AG04450 (cell line): ENCODE results near the gene SLC8A2. TPM values are rescaled to one million over a fixed set of nuclear protein-coding genes. Genes with fewer than 3 reads are reported as not detected.

ENCODE experiments used
- CTCF ChIA-PET: fragments of 300-600, 350-600 bp; formaldehyde crosslinking; extraction: SDS; loops from one replicate; lab custom pipeline; 2022; ENCODE audit warnings: antibody characterized with exemption, inconsistent platforms; lab: Charles Lee
- POLR2A ChIA-PET: fragments of 350-600 bp; formaldehyde crosslinking; extraction: SDS; loops from one replicate; lab custom pipeline; 2021; ENCODE audit warnings: antibody characterized with exemption, inconsistent platforms; lab: Yijun Ruan, JAX
- DNase-seq: peaks from one replicate; pipeline ENCODE4 v3.0.0-alpha.2; 2011; ENCODE audit warnings: low read depth, low spot score
- H3K27ac ChIP-seq: one replicate; pipeline ENCODE4 v1.5.1; 2012; ENCODE audit warnings: low read depth, low read length, control low read depth
- H3K27me3 ChIP-seq: one replicate; pipeline ENCODE4 v1.6.0; 2012; ENCODE audit warnings: low read length; ENCODE audit not compliant: control insufficient read depth, insufficient read depth
- H3K4me3 ChIP-seq: 2 replicates; pipeline ENCODE4 v1.5.1; 2011; ENCODE audit warnings: mild to moderate bottlenecking, low read depth, low read length, control low read depth
- H3K9me3 ChIP-seq: 2 replicates; pipeline ENCODE4 v1.5.1; 2012; ENCODE audit warnings: low read length; ENCODE audit not compliant: control insufficient read depth, insufficient read depth
- polyA plus RNA-seq: library from polyadenylated mRNA; depleted of rRNA; stranded (reverse); fragments of >200 nt; gene quantifications from 2 replicates; pipeline ENCODE4 v1.2.3, GENCODE V29; 2011
- TF ChIP-seq, protein P1 (sequence below): IDR thresholded peaks from 2 replicates; pipeline ENCODE4 v1.5.1; 2011; ENCODE audit warnings: low read depth, low read length, control low read depth, inconsistent platforms

SLC8A2 gene
- polyA plus RNA-seq, 1 experiment = 0.05 TPM

DNA sequence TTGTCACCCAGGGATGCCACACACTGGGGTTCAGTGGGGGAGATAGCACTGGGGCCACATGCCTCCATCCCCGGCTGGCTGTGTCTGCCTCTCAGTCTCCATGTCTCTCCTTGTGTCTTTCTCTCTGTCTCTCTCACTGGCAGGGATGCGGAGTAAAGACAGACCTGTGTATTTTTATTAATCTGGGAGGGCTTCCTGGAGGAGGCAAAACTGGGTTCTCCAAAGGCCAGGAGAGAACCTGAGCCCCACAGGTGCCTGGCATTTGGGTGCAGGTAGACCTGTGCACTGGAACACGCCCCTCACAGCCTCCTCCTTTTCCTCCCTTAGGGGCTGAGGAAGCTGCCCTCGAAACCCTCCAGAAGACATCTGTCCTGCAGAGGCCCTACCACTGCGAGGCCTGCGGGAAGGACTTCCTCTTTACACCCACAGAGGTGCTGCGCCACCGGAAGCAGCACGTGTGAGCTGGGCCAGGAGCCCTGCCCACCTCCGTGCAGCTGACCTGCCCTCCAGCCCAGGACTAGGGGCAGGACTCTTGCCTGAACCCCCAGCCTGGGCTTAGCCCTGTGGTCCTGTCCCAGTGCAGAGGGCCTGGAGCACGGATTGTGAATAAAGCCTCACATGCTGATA lies 89.9 kb downstream of the SLC8A2 start:
- POLR2A ChIA-PET = no interaction called here
- CTCF ChIA-PET = interaction anchor here (0.9 to 1.5 kb wide), 2 partner anchors 10 to 33 kb away, joined by 3 to 5 read pairs; partner anchors contain the start of gene DHX34
- no peaks in the 10 kb centered on the region for H3K9me3 ChIP-seq
- no peak overlapping the region for H3K4me3 ChIP-seq
- no peaks in the 10 kb centered on the region for H3K27me3 ChIP-seq
- DNase-seq = no peak
- H3K27ac ChIP-seq = no peak overlapping the region
- TF ChIP-seq, protein P1, sequence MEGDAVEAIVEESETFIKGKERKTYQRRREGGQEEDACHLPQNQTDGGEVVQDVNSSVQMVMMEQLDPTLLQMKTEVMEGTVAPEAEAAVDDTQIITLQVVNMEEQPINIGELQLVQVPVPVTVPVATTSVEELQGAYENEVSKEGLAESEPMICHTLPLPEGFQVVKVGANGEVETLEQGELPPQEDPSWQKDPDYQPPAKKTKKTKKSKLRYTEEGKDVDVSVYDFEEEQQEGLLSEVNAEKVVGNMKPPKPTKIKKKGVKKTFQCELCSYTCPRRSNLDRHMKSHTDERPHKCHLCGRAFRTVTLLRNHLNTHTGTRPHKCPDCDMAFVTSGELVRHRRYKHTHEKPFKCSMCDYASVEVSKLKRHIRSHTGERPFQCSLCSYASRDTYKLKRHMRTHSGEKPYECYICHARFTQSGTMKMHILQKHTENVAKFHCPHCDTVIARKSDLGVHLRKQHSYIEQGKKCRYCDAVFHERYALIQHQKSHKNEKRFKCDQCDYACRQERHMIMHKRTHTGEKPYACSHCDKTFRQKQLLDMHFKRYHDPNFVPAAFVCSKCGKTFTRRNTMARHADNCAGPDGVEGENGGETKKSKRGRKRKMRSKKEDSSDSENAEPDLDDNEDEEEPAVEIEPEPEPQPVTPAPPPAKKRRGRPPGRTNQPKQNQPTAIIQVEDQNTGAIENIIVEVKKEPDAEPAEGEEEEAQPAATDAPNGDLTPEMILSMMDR = no peak

GRCh38 chr19:47381121-47381520 lies 90.6 kb downstream of the SLC8A2 start:
- ChIA-PET POLR2A (no interaction called here), CTCF (interaction anchor here (1.5 kb wide), 1 partner anchor 32 kb away, joined by 5 read pairs; the partner anchor contains the start of gene DHX34)
- DNase-seq = no peak

GRCh38 chr19:47380559-47380958 lies 91.1 kb downstream of the SLC8A2 start:
- CTCF ChIA-PET = no interaction called here
- POLR2A ChIA-PET = no interaction called here
- no peak overlapping the region for H3K27ac ChIP-seq
- no peaks in the 10 kb centered on the region for H3K9me3 ChIP-seq
- no peaks in the 10 kb centered on the region for H3K27me3 ChIP-seq
- no peak for DNase-seq
- H3K4me3 ChIP-seq = no peak overlapping the region
- TF ChIP-seq, protein P1 = no peak

More at GRCh38 chr19:47381121-47381520, 90.6 kb downstream of the SLC8A2 start:
- Histone ChIP-seq H3K4me3 (no peak overlapping the region), H3K27ac (no peak overlapping the region), H3K9me3 (no peaks in the 10 kb centered on the region), H3K27me3 (no peaks in the 10 kb centered on the region)
- TF ChIP-seq, protein P1 = no peak

- H3K4me3 ChIP-seq = no peak overlapping the region
- H3K27ac ChIP-seq = no peak overlapping the region
- no peaks in the 10 kb centered on the region for H3K27me3 ChIP-seq
- TF ChIP-seq, protein P1 = no peak
- DNase-seq = no peak
- no peaks in the 10 kb centered on the region for H3K9me3 ChIP-seq
- CTCF ChIA-PET = interaction anchor here (0.6 kb wide), 1 partner anchor 83 kb away, joined by 6 read pairs; no protein-coding TSS in a partner anchor
- POLR2A ChIA-PET = no interaction called here
Observed at GRCh38 chr19:47379381-47379938, 92.2 kb downstream of the SLC8A2 start.

- no peak for DNase-seq
- no peak overlapping the region for H3K4me3 ChIP-seq
- ChIA-PET CTCF (no interaction called here), POLR2A (no interaction called here)
- no peak overlapping the region for H3K27ac ChIP-seq
- no peaks in the 10 kb centered on the region for H3K9me3 ChIP-seq
- H3K27me3 ChIP-seq = no peaks in the 10 kb centered on the region
- TF ChIP-seq, protein P1 = no peak
Observed at GRCh38 chr19:47378246-47378645, 93.4 kb downstream of the SLC8A2 start.
